IPS-18c (cell line): ENCODE data around the gene C6orf62.
"Not testable (repeated sequence)": the region's sequence is repeated elsewhere in the genome, so short reads cannot be mapped to it uniquely, and the experiment has no call there.

ENCODE experiments used
- H3K4me3 ChIP-seq: 2 replicates; pipeline ENCODE4 v1.7.0; 2013; ENCODE audit warnings: low read depth, mild to moderate bottlenecking, low read length, moderate library complexity; ENCODE audit not compliant: insufficient read depth
- H3K9me3 ChIP-seq: one replicate; pipeline ENCODE4 v1.6.1; 2013; ENCODE audit warnings: mild to moderate bottlenecking, low read length, moderate library complexity; ENCODE audit not compliant: control insufficient read depth, insufficient read depth

Gene C6orf62

GRCh38 chr6:24750878-24751277 lies 31.9 kb upstream of the C6orf62 start:
- not testable (repeated sequence) for H3K4me3 ChIP-seq, H3K9me3 ChIP-seq

- Histone ChIP-seq H3K9me3 (no peaks in the 10 kb centered on the region), H3K4me3 (no peak overlapping the region)
These were observed 30.3 kb upstream of the C6orf62 start for GRCh38 chr6:24749297-24749696.

- Histone ChIP-seq H3K4me3 (no peak overlapping the region), H3K9me3 (no peaks in the 10 kb centered on the region)
These were observed 26.0 kb upstream of the C6orf62 start for GRCh38 chr6:24744911-24745310.

DNA sequence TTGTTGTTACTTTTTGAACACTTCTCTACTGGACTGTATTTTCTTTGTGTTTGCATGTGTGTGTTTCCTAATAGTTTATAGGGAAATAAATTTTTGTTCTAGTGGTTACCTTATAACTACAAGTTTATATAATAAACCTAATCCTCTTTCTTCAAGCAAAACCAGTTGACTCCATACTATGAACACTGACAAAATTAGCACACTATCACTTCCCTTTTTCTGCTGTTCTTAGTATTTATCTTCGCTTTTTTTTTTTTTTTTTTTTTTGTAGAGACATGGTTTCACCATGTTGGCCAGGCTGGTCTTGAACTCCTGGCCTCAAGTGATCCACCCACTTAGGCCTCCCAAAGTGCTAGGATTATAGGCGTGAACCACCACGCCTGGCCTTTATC lies 25.0 kb upstream of the C6orf62 start:
- Histone ChIP-seq H3K4me3 (no peak overlapping the region), H3K9me3 (no peaks in the 10 kb centered on the region)

DNA sequence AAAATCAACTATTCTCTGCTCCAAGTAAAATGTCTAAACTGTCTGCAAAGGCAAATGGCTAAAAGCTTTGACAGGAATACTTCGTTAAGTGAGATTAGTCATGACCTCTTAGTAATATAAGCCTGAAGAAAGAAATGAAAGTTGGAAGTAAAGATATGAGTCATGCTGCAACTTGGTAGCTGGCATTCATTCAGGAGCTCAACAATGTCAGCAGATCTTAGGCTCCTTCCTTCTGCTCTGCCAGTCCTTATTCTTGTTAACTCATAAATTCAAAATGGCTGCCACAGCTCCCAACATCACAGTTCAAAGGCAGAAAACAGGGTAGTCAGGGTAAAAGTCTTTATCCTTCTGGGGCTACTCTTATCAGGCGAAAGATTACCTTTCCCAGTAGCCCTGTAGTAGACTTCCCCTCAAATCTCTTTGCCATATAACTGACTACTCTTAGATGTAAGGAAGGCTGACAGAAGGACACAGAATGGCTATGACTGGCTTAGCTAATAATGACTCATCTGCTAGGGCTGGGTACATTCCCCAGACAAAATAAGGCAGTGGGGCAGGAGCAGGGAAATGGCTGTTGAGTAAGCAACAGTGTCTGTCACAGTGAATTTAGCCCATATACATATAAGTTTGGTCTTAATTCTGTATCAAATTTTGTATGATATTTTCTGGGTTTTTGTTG lies 24.4 kb upstream of the C6orf62 start:
- Histone ChIP-seq H3K4me3 (no peak overlapping the region), H3K9me3 (no peaks in the 10 kb centered on the region)

GRCh38 chr6:24742216-24742738 lies 23.3 kb upstream of the C6orf62 start:
- no peak overlapping the region for H3K4me3 ChIP-seq
- H3K9me3 ChIP-seq, result no peaks in the 10 kb centered on the region

GRCh38 chr6:24740861-24741260 lies 21.9 kb upstream of the C6orf62 start:
- no peak overlapping the region for H3K4me3 ChIP-seq
- H3K9me3 ChIP-seq, result no peaks in the 10 kb centered on the region

DNA sequence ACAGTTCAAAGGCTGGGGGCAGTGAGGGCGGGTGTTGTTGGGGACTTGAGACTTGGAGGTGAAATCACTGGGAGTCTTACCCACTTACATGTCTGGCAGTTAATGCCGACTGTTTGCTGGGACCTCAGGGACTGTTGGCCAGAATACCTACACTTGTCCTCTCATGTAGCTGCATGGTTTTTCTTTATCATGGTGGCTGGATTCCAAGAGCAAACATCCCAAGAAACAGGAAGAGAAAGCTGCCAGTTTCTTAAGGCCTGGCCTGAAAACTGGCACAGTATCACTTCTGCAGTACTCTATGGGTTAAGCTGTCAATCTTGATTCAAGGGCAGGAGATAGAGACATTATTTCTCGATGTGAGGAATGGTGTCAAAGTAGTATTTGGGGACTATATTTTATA lies 19.8 kb upstream of the C6orf62 start:
- no peaks in the 10 kb centered on the region for H3K9me3 ChIP-seq
- H3K4me3 ChIP-seq, result no peak overlapping the region

DNA sequence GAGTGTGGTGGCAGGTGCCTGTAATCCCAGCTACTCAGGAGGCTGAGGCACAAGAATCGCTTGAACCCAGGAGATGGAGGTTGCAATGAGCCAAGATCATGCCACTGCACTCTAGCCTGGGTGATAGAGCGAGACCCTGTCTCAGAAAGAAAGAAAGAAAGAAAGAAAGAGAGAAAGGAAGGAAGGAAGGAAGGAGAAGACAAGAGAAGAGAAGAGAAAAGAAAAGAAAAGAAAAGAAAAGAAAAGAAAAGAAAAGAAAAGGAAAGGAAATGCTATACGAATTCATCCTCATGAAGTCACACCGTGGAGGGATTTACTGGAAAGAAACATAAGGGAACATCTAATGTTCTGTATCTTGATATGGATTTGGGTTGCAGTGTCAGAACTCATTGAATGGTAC lies 15.8 kb upstream of the C6orf62 start:
- not testable (repeated sequence) for H3K9me3 ChIP-seq, H3K4me3 ChIP-seq

- Histone ChIP-seq H3K4me3 (no peak overlapping the region), H3K9me3 (peaks cover 3% of the 10 kb centered on the region)
These were observed 15.2 kb upstream of the C6orf62 start for GRCh38 chr6:24734166-24734565.

DNA sequence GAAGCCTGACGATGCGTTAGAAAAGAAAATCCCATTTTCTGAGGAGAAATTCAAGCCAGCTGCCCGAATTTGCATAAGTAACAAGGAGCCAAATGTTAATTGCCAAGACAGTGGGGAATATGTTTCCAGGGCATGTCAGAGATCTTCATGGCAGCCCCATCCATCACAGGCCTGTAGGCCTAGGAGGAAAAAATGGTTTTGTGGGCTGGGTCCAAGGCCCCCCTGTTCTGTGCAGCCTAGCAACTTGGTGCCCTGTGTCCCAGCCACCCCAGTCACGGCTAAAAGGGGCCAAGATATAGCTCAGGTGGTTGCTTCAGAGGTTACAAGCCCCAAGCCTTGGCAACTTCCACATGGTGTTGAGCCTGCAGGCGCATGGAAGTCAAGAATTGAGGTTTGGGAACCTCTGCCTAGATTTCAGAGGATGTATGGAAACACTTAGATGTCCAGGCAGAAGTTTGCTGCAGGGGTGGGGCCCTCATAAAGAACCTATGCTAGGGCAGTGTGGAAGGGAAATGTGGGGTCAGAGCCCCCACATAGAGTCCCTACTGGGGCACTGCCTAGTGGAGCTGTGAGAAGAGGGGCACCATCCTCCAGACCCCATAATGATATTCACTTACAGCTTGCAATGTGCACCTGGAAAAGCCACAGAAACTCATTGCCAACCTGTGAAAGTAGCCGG lies 12.6 kb upstream of the C6orf62 start:
- H3K4me3 ChIP-seq, H3K9me3 ChIP-seq: not testable (repeated sequence)

- not testable (repeated sequence) for H3K9me3 ChIP-seq, H3K4me3 ChIP-seq
These were observed 11.7 kb upstream of the C6orf62 start for GRCh38 chr6:24730653-24731052.

DNA sequence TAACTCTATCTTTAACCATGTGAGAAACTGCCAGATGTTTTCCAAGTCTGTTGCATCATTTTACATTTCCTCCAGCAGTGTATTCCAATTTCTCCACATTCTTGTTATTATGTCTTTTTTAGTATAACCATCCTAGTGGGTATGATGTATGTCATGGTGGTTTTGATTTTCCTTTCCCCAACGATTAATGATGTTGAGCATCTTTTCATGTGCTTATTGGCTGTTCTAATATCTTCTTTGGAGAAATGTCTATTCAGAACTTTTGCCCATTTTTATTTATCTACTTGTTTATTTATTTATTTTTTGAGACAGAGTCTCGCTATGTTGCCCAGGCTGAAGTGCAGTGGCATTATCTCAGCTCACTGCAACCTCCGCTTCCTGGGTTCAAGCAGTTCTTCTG lies 4.3 kb upstream of the C6orf62 start:
- Histone ChIP-seq H3K4me3 (no peak overlapping the region), H3K9me3 (no peaks in the 10 kb centered on the region)

GRCh38 chr6:24721461-24722215 lies 2.7 kb upstream of the C6orf62 start:
- peak overlapping the region; percentile 67 for H3K4me3 ChIP-seq

DNA sequence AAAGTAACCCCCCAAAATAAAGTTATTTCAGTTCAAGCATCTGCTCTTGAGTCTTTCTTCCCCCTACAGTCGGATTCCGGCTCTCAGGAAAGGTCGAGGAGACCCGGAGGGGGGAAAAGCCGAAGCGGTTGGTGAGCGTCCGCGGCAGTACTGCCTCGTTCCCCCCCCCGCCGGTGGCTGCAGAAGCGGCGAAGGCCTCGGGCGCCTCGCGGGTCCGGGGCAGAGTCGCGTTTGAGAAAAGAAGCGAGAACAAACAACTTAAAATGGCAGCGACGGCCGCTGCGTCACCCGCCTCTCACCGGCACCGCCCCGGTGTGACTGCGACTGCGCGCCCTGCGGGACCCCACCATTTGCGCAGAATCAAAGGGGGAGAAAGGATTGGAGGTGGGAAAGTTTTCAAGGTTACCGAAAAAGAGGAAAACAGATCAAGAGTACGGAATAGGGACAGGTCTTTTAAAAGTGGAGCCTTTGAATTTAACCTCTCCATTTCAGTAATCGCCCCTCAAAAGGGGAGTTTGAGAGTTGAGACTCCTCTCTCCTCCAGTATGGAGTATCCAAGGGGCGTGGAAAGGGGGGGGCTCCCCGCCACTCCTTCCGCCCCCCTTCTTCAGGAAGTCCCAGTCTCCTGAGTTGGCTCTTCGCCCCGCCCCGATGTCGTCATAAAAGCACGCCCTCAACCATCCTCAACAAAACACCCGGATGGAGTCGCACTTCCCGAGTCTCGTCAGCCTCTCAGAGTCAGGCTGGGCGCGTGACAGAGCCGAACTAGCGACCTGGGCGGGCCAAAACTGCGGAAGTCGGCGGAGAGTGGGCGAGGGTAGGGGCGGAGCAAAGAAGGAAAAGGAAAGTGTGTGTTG lies 1.9 kb upstream of the C6orf62 start:
- Histone ChIP-seq H3K4me3 (peak overlapping the region; percentile 98), H3K9me3 (no peaks in the 10 kb centered on the region)

More at GRCh38 chr6:24721461-24722215, 2.7 kb upstream of the C6orf62 start:
- H3K9me3 ChIP-seq, result no peaks in the 10 kb centered on the region

- Histone ChIP-seq H3K9me3 (no peaks in the 10 kb centered on the region), H3K4me3 (peak overlapping the region; percentile 98)
These were observed 1.2 kb upstream of the C6orf62 start for GRCh38 chr6:24720131-24720603.
